ENCODE data around the gene RECQL5.

Gene RECQL5

DNA sequence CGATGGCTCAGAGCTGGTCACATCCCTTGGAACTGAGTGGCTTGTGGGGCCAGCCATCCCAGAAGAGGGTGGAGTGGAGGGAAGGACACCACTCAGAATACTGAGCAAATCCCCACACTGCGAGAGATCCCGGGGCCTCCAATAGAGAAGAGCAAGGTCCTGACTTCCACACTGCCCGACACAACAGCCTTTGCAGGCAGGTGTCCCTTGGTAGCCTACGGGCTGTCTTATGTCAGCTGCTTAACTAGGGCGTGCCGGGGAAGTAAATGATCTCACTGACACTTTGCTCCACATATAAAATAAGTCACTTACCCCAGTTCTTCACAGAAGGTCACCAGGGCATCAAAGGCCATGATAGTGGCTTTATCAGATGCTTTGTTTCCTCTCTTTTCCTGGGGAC lies 16.1 kb downstream of the RECQL5 start:
- H3K4me3 ChIP-seq (ENCODE audit: low read depth, low read length), result no peak overlapping the region
- TF ChIP-seq, protein P1, sequence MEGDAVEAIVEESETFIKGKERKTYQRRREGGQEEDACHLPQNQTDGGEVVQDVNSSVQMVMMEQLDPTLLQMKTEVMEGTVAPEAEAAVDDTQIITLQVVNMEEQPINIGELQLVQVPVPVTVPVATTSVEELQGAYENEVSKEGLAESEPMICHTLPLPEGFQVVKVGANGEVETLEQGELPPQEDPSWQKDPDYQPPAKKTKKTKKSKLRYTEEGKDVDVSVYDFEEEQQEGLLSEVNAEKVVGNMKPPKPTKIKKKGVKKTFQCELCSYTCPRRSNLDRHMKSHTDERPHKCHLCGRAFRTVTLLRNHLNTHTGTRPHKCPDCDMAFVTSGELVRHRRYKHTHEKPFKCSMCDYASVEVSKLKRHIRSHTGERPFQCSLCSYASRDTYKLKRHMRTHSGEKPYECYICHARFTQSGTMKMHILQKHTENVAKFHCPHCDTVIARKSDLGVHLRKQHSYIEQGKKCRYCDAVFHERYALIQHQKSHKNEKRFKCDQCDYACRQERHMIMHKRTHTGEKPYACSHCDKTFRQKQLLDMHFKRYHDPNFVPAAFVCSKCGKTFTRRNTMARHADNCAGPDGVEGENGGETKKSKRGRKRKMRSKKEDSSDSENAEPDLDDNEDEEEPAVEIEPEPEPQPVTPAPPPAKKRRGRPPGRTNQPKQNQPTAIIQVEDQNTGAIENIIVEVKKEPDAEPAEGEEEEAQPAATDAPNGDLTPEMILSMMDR (IDR thresholded peaks at IDR 0.05; ENCODE audit: low read depth, low read length), result no peak

DNA sequence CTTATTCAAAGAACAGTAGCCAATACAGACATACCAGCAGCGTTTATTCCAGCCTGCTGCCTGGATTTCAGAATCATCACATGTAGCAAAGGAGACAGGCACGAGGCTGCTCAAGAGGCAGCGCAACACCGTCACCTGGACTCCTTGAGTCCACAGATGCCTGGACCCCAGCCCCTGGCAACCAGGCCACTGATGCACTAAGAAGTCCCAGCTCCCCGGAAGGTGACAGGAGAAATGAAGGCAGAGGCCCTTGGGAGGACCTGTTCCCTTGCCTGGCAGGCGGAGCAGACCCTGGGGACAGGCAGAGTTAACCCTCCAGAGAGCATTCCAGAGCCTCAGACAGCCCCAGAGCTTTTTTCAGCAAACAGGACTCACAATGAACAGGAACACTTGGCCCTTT lies 17.3 kb downstream of the RECQL5 start:
- TF ChIP-seq, protein P1 (IDR thresholded peaks at IDR 0.05; ENCODE audit: low read depth, low read length), result no peak
- H3K4me3 ChIP-seq (ENCODE audit: low read depth, low read length), result no peak overlapping the region

DNA sequence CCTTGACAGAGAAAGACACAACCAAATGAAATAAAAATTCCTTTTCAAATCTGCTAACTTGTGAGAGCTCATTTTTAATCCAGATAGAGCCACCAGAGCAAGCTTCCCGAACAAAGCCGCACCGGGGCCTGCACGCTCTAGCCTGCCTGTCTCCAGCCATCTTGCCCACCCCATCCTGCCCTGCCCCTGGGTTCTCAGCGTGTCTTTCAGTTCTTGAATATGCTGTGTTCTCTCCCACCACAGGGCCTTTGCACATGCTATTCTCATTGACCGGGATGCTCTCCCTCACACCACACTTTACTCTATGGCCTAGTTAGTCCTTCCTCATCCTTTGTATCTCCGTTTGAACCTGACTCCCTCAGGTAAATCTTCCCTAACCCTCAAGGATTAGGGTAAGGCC lies 19.0 kb downstream of the RECQL5 start:
- TF ChIP-seq, protein P1 (IDR thresholded peaks at IDR 0.05; ENCODE audit: low read depth, low read length), result no peak
- no peak overlapping the region for H3K4me3 ChIP-seq (ENCODE audit: low read depth, low read length)

DNA sequence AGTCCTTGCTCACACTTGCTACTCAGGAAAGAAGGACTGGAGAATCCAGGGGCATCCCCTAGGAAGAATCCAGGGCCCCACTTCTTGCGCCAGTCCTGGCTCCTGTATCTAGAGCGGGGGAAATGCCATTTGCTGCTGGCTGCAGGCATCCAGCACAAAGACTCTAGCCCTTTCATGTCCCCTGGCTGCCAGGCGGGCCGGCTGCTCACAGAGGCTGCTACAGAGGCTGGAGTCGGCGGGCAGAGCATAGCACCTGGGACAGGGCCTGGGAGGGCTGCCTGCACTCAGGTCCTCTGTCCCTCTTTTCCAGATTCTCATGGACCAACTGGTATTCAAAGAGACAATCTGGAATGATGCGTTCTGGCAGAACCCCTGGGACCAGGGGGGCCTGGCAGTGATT lies 19.9 kb downstream of the RECQL5 start:
- H3K4me3 ChIP-seq (ENCODE audit: low read depth, low read length), result no peak overlapping the region
- TF ChIP-seq, protein P1 (IDR thresholded peaks at IDR 0.05; ENCODE audit: low read depth, low read length), result no peak

DNA sequence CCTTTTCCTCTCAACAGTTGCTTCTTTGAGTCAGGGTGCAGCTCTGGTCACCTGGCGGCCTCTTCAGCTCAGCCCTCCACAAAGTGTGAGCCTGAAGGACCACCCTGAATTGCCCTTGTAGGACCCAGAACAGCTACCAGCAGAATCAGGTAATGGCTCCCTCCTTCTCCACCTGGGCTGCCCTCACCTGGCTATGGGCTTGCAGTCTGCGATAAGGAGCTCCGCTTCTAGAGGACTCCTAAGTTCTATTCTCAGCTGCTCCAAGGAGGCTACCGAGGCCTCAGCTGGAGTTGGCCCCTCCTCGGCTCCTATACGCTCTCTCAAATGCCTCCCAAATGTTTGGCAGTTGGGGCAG lies 20.3 kb downstream of the RECQL5 start:
- TF ChIP-seq, protein P1 (IDR thresholded peaks at IDR 0.05; ENCODE audit: low read depth, low read length), result no peak
- H3K4me3 ChIP-seq (ENCODE audit: low read depth, low read length), result no peak overlapping the region

DNA sequence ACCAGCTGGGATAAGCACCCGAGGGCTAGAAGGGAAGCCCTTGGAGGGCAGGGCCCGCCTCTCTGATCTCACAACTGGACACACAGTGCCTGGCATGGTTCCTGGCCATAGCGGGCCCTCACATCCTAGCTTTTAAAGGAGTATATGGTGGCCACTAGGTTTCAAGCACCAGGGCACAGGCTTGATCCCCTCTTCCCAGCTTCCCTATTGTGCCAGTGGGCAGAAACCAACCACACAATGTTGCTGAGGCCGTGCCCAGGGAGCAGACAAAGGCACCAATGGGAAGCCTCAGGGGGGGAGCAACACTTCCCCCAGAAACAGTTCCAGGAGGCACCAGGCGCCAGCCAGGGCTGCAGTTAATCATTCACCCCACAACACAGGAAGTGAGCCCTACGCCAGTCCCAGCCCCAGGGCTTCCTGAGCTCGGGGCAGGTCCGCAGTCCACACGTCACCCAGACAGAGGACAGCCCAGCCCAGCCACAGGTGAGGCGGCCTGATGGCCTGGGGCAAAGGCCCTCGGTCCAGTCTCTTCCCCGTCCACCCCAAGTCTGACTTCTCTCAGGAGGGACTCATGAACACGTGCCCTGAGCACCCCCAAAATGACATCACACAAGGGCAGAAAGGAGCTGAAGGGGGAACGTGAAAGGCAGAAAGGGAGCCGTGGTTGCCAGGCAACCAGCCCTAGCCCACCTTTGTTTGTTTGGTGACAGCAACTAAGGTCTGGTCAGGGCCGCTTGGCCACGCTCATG lies 20.9 kb downstream of the RECQL5 start:
- H3K4me3 ChIP-seq (ENCODE audit: low read depth, low read length), result no peak overlapping the region
- TF ChIP-seq, protein P1 (IDR thresholded peaks at IDR 0.05; ENCODE audit: low read depth, low read length), result no peak

DNA sequence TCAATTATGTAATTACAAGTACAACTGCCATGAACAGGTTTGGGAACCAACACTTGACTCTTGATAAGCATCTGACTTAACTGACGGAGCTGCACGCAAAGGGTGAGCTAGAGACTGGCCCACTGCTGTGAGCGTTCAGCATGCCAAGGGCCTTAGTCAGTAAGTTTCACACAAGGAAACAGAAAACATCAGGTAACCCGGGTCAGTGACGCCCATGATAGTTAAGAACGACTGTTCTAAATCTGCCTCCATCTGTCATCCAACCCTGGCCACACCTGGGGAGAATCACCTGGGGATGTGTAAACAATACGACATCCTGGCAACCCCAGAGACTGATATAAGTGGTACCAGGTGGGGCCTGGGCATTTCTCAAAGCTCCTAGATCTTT lies 21.5 kb downstream of the RECQL5 start:
- H3K4me3 ChIP-seq (ENCODE audit: low read depth, low read length), result no peak overlapping the region
- TF ChIP-seq, protein P1 (IDR thresholded peaks at IDR 0.05; ENCODE audit: low read depth, low read length), result no peak

Data from WI38 (cell line).